ENCODE results near the gene CD80.
"Not testable (repeated sequence)": the region's sequence is repeated elsewhere in the genome, so short reads cannot be mapped to it uniquely, and the experiment has no call there.

Gene CD80, protein sequence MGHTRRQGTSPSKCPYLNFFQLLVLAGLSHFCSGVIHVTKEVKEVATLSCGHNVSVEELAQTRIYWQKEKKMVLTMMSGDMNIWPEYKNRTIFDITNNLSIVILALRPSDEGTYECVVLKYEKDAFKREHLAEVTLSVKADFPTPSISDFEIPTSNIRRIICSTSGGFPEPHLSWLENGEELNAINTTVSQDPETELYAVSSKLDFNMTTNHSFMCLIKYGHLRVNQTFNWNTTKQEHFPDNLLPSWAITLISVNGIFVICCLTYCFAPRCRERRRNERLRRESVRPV

GRCh38 chr3:119559441-119559963, at the start of gene CD80:
Gene CD80 (minus strand): TSS chr3:119559614. CDS start chr3:119557728, 1,886 bp downstream.
- peak; percentile 43 for FAIRE-seq

GRCh38 chr3:119608405-119609000, 49.1 kb upstream of the CD80 start:
- FAIRE-seq, result no peak

DNA sequence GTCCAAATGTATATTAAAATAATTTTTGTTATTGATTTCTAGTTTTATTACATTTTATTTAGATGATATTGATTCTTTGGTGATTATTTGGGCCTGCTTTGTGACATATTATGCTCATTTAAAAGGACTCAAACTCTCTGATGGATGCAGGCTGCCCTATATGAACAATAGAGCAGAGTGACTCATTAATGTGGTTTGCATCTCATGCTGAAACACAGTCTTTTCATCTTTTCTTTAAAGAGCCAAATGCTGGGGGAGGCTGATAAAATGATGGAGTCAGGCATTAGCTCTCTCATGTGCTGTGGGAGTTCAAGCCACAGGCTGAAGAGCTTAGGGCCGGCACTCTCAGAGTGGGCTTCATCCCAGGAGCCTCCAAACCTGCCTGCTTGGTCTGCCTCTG, 45.5 kb upstream of the CD80 start:
- no peak for FAIRE-seq

DNA sequence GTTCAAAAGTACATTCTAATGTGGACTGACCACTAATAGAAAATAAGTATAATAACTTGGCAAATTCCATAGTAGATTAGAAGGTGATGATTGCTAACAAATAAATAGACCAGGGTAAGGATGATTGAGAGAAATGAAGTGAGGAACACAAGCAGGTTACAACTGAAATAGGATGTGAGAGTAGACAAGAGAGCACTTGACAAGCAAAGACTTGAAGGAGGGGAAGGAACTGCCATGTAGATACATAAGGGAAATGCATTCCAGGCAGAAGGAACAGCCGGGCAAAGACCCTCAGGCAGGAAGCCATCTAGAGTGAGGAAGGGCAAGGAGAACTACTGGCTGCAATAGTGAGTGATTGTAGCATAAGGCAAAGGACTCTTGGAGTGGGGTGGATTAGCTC, 43.3 kb upstream of the CD80 start:
- no peak for FAIRE-seq

DNA sequence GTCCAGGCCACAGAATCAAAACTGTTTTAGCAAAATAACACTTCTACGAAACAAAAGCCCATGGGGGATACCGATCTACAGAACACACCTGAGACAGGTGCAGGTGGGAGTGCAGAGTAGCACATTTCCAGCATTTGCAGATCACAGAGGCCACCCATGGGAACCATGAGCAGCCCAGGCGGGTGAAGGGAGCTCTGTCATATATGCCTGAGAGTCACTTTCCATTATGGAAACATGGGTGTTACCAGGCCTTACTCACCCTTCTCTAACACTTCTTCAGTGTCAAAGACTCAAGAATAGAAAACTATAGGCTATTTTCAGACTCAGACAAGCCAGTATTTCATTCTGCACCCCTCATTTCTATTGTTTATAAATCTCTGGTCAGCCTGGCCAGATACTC, 41.7 kb upstream of the CD80 start:
- no peak for FAIRE-seq

DNA sequence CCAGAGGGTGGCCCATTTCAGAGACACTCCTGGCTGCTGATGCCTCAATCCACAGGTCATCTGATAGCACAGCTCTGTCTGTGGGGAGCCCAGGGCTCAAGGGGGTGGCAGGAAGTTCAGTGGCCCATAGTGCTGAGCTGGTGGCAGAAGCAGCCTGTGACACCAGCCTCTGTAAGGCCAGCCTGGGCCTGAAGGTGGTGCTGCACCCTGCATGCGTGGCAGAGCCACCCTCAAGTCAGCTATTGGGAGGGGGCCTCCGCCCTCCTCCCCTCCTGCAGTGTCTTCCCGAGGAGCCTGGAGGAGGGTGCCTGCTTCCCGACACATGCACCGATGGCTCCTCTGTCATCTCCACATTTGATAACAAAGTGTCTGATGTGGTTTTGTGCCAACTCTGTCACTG, 41.3 kb upstream of the CD80 start:
- FAIRE-seq, result no peak

GRCh38 chr3:119599558-119600174, 40.3 kb upstream of the CD80 start:
- FAIRE-seq, result no peak

DNA sequence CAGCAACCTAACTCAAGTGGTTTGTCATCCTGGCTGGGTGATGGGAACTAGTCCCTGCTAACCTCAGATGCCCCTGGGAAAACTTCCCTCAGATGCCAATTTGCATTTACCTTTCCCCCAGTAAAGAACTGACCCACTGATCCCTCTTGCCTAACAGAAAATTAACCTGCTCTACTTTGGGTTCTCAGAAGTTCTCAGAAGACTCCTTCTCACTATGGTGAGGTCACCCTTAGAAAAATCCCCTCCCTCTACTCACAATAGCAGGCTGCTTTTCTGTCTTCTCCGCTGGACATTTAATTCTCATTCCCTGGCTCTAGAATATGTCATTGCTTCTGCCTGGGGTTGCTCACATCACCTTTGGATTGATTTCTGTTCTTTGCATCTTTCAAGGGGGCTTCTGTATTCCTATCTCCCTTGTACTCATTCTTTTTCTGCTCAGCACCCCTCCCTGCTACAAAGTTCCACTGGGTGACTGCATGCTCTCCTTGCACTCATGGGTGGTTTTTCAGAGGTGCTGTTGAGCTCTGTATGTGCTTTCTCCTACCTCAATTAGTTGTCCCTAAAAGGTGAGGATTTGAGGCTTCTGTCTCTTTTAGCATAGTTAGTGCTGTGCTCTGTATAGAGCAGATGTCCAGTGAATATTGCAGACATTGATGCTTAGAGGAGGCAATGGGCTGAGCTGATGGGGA, 39.1 kb upstream of the CD80 start:
- no peak for FAIRE-seq

- FAIRE-seq, result no peak
These were observed 38.3 kb upstream of the CD80 start, which contains the start of gene PLA1A for GRCh38 chr3:119597548-119598288. Gene PLA1A (plus strand): TSS chr3:119597885. CDS start chr3:119597914, 29 bp downstream.

DNA sequence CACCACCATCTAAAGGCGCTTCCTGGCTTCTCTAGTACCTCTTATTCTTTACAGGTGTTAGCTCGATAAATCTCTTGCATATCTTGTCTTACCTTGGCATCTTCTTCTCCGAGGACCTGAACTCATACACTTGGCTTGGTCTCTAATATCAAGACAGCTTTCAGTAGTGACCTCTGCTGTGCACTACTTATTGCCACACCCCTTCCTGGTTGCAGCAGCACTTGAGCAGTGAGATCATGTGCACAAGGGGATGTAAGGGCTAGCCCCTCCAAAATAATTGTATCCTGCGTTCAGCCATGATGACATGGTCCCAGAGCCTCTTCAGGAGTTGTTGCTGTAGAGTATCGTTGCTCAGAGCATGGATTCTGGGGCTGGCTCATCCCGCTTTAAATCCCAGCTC, 37.0 kb upstream of the CD80 start:
- FAIRE-seq, result no peak

DNA sequence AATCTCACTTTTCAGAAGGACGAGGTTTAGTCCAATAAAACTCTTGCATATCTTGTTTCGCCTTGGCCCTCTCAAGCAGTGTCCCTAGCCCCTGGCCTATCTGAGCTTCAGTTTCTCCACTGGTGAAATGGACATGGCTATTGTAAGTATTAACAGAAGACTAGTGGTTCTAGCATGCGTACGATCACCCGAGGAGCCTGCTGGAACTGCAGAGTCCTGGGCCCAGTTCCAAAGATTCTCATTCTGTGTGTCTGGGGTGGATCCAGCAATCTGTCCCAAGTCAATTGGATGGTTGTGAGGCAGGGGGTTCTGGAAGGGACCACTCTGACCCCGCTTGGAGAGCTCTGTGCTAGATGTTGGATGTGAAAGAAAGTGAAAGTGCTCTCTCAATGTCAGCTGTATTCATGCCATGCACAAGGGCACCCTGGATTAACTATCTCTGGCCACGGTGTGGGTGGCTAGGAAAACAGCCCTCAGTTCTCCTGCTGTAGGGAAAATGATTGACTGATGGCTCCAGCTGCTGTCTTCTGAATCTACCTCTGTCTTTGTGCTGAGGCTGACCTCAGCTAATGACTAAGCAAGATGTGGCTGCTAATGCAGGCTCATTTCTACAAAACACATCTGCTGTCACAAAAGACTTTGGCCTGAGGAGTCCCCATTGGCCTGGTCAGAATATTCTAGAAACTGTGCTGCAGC, 36.4 kb upstream of the CD80 start:
- no peak for FAIRE-seq

DNA sequence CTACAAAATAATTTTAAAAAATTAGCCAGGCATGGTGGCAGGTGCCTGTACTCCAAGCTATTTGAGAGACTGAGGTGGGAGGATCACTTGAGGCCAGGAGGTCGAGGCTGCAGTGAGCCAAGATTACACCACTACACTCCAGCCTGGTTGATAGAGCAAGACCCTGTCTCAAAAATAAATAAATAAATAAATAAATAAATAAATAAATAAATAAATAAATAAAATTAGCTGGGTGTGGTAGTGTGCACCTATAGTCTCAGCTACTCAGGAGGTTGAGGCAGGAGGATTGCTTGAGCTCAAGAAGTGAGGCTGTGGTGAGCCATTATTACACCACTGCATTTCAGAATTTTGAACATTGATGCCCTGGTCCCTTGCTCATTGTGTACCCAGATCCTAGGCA, 35.5 kb upstream of the CD80 start:
- FAIRE-seq, result not testable (repeated sequence)

DNA sequence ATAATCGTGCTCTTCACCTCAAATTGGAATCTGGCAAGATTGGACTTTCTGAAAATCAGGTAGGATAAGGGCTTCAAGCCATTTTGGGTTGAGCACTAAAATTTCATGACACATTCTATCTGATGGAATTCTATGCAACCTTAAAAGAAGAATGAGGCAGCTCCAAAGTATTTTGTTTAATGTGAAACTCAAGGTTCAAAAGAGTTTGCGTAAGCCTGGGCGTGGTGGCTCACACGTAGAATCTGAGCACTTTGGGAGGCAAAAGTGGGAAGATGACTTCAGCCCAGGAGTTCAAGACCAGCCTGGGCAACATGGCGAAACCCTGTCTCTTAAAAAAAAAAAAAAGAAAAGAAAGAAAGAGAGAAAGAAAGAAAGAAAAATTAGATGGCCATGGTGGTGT, 34.7 kb upstream of the CD80 start:
- FAIRE-seq, result no peak

DNA sequence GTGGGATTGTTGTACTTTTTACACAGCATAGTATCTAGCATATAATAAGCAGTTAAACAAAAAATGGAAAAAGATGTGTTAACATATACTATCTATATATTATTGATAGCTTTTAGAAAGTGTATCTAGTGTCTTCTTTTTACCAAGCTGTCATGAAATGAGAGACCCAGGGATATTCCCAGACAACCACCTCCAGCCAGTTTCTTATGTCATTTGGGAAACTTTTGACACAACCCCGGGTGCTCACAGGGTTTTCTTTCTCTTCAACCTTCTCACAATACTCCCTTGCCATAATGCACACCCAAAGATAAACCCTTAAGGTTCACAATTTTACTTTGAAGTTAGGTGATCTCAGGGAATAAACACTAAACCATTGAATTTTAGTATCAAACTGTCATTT, 33.4 kb upstream of the CD80 start:
- no peak for FAIRE-seq

GRCh38 chr3:119590706-119591105, 31.3 kb upstream of the CD80 start:
- no peak for FAIRE-seq

DNA sequence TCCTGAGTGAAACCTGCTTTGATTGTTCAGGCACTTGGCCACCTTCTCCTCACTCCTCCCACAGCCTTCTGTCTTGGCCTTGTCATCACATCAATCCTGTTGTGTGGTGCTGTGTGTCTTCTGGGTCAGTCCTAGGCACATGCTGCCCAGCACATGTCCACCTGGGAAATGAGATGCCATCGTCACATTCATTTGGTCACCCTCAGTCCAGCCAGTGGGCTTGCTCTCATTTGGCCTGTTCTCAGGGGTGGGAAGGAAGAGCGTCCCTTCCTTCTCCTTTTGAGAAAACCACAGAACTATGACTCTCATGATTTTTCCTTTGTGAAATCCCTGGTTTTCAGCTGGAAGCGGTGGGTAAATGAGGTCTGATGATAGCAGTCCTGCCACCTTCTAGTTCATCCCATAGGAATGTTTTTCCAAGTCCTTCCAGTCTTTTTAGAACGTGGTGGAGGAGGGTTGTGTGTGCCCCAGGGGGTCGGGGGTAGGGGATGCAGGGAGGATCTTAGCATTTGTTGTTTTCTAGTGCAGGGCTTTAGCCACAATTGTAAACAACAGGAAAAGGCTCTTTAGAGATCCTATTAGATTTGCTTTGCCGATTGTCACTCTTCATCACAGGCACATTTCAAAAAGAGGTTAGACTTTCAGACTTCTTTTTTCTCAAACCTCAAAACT, 29.8 kb upstream of the CD80 start:
- FAIRE-seq, result no peak

DNA sequence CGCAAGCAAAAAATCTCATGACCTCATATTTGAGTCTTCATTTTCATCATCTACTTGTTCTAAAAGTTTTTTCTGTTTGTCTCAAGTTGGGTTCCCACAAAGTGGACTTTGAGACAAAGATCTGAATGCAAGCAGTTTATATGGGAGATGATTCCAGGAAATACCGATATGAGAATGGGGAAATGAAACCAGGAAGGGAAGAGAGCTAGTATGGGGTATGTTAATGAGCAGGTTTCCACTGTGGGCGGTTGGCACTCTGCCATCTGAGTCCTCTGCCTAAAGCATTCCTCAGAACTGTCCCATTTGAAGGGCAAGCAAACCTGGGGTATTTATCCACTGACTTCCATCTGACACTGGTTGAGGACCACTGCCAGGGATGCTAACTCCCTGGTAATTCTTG, 28.7 kb upstream of the CD80 start:
- FAIRE-seq, result no peak

DNA sequence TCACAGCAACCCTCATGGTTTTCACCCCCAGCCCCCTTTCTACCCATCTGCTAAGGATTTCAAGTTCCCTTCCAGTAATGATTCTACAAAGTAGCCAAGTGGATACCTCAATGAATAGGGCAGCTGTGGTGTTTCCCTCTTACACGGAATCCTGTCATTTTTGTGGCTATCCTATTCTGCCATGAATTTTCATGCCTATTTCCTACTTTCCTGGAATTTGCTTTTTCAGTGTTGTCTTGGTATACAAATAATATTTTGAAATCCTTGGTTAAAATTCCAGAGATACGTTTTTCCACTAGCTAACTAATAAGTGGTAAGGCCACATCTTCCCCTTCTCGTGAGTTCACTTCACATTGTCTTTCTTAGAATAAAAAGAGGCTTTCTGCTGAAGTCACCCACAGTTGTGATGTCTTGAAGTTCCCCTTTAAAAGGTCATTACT, 27.3 kb upstream of the CD80 start:
- no peak for FAIRE-seq

DNA sequence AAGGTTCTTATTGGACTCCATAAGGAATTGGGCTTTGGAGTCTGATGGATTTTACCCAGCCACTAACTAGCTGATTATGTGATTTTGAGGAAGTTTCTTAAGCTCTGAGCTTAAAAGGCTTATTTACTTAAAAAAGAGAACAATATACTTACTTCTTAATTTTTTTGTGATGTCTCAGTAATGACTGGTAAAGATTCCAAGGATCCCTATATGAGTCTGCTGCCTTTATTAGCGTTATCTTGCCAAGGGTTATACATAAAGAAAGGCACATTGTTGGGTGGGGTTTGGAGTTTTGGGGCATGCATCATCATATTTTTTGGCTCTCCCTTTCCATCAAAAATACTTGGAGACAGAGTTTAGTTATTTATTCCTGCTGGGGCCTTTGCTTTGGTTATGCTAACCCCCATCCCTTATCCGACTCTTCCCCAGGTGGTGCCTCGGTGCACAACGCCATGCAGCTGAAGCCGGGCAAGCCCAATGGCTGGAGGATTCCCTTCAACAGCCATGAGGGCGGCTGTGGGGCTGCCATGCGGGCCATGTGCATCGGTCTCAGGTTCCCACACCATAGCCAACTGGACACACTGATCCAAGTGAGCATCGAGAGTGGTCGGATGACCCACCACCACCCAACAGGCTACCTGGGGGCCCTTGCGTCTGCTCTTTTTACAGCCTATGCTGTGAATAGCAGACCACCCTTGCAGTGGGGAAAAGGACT, 26.6 kb upstream of the CD80 start:
- no peak for FAIRE-seq

DNA sequence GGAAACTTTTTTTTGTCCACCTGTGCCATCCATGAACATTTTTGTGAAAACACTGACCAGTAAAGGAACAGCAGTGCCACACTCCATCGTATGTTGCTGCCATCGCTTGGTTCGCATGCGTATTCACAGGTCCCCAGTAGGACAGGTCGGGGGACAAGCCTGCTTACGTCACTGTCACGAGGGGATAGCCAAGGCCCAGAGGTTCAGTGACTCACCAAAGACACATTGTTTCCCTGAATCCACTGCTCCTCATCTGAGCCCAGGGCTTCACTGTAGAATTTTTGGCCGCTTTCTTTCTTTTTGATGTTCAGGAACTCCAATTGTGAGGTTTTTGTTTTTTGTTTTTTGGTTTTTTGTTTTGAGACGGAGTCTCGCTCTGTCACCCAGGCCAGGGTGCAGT, 25.8 kb upstream of the CD80 start:
- no peak for FAIRE-seq

GRCh38 chr3:119582178-119582577, 22.8 kb upstream of the CD80 start:
- FAIRE-seq, result no peak
